Eye (tissue), 1 donor: ENCODE results near the gene CLASP1.
"Not testable (repeated sequence)": the region's sequence is repeated elsewhere in the genome, so short reads cannot be mapped to it uniquely, and the experiment has no call there.

Experiments
- DNase-seq: peaks from one replicate; pipeline ENCODE4 v3.0.0-alpha.2; 2015

Gene CLASP1

DNA sequence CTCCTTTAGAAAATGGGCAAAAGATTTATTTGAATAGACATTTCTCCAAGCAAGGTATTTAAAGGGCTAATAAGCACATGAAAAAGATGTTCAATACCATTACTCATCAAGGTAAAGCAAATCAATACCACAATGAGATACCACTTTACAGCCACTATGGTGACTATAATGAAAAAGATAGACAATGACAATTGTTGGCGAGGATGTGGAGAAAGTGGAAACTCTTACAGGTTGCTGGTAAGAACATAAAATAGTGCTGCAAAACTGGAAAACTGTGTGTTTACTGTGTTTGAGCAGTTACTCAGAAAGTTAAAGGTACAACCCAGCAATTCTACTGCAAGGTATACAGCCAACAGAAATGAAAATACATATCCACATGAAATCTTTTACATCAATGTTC, 150.5 kb downstream of the CLASP1 start:
- no peak for DNase-seq

DNA sequence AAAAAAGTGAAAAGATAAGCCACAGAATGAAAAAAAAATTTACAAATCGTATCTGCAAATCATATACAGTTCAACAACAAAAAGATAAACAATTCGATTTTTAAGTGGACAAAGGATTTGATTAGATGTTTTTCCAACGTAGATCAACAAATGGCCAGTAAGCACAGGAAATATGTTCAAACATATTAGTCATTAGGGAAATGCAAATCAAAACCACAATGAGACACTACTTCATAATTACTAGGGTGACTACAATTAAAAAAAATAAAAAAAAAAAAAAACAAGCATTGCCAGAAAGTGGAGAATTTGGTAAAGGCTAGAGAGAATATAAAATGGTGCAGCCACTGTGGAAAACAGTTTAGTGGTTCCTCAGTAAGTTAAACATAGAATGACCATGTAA, 156.9 kb downstream of the CLASP1 start:
- no peak for DNase-seq

DNA sequence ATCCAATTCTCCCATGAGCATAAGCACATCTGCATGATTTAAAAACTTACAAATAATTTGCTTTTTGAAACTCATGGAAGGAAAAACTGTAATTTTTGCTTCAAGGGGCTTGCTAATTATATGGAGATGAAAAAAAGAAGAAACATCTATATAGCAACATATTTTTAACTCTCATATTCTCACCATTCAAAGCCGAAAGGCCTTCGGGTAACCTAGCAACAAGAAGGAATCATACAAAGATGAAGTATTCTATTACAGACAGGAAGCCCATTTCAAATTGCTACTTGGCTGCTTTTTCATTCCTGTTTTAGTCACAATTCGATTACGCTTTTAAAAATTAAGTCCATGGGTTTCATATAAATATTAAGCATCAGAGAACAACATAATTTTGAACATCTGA, 157.7 kb downstream of the CLASP1 start:
- DNase-seq: no peak

DNA sequence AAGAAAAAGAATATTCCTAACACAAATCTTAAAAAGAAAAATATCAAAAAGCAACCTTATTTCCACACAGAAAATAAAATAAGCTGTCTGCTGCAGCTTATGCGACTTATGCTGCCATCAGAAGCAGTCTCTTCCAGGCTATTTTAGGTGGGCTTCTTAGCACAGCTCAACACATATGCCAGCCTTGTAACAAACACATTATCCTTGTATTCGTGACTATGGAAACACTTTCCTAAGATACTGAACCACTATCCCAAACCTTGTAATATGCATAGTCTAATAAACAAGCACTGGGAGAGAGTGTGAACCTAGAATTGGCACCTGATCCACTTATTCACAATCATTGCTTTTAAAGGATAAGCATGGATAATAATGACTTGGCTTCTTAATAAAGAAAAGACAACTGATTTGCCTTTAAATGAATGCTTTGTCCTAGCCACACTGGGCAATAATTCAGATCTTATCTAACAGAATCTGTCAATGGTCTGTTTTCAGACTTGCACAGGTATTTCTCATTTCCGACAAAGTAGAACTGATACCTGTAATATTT, 158.6 kb downstream of the CLASP1 start:
- DNase-seq: no peak

DNA sequence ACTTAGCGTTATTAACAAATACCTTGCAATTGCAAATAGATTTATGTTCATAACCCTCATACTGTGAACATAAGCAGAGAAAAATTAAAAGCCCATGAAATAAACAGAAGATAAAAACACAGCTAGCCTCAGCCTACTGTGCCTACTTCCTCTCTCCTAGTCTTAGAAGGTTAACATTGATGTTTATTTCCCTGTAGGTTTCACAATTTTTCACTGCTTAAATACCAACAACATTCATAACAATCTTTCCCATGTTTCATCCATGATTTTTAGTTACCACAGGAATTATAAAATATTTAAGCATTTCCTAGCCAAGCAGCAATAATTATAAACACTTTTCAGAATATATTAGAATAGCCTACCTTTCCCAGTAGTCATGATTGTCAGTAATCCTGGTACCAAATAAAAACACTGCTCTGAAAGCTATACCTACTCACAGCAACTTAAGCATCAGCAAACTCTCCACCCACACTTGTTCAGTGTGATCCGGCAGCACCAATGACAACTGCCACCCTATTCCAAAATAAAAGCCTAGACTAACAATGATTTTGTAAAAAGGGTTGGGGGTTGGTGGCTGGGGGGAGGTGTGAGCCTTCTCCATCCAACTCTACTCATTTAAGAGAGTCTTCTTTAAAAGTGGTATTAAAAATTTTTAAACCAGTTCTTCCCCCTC, 159.2 kb downstream of the CLASP1 start:
- DNase-seq: no peak

DNA sequence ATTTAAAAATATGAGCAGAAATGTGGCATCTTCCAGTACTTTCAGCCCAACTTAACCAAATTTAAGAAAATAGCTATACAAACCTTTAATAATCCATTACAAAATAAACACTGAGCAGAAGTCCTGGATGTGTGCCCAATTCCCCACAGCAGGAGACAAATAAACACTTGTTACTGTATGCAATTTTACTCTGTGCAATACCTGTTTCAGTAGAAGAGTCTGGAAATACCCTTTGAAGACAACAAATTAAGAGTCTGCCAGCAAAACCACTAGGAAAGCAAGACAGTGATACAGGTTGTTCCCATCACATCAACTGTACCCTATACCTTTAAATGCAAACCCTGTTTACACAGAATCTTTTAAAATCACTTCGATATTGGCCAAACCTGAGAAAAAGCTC, 160.0 kb downstream of the CLASP1 start:
- no peak for DNase-seq

DNA sequence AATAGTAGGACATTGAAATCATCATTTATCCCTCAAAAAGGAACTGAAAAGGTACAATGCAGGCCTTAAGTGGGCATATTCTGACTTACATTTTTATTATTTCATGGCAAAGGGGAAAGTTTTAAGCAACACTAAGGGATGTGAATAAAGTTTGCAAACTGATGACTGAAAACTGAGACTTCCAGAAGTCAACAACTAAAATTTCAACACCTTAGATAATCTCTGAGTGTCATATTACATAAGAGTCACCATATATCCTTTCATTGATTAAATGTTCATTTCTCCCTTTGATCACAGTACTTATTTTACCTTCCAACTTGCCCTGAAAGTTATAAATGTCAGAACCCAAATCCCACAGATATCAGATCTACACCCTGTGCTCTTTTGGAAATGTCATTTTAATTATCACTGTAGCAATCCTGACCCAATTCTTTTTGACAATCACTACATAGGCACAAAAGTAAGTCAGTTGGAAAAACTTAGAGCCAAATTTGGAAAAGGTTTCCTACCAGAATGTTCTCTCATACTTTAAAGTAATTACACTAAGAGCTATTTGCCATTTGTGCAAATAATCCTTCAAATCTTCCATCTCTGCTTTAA, 163.0 kb downstream of the CLASP1 start:
- DNase-seq: peak; percentile 75

DNA sequence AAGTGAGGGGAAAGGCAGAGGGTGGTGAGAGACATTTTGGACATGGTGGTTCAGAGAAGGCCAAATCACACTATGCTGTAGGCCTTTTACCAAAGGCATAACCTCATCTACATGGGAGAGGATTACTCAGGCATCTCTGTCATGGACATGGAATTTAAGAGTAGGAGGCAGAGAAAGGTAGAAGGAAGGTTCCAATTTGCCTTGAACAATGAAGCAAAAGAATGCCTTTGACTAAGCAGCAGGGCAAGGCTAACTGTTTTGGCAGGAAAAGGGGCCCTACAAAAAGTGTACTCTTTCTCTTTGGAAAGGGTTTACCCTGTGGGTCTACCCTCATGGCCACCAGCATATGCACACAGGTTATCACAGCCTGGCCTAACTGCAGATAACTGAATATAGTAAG, 164.2 kb downstream of the CLASP1 start:
- no peak for DNase-seq

DNA sequence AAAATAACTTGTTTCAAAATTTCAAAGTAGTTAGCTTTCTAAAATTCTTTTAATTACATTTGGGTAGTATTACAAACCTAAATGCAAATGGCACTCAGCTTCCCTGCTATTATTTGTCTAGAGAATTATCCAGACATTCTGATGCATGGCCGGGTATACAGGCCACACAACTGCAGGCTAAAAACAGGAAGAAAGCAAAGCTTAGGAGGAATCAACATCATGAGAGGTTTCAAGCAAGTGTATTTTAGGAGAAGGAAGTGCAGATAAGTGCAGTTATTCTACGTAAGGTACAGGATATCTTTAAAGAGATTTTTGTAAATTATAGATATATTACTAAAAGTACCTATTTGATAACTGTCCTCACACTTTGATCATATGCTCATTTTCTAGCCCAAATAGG, 165.4 kb downstream of the CLASP1 start:
- DNase-seq: no peak

DNA sequence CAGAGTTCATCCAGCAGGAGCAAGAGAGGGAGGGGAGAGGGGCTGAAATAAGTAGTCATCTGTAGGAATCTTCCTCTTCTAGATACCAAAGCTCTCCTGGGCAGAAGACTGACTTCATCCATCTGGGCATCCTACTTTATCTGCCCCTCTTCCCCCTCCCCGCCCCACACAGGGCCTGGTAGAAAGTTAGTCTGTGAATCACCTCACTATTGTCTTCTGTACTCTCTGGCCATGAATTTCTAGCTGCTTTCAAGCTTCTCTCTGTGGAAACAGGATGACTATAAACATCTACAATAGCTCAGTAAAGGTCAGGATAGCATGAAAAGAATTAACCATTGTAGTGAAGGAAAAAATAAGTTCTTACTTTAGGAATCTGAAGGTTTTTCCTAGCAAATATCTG, 166.2 kb downstream of the CLASP1 start:
- no peak for DNase-seq

DNA sequence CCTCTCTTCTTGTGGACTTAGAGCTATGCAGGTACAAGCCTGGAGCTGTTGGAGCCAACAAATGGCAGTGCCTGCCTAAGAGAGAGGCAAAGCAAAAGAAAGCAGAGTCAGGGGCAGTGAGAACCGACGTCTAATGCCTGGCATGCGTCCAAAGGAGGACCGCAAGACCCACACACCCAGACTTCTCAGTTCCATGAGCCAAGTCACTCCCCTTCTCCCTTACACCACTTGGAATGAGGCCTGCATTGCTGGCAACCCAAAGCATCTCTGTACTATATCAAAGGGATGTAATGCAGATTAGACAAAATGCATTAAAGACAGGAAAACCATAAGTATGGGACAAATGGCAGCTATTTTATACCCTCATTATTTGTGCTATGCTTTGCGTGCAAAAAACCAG, 168.4 kb downstream of the CLASP1 start:
- peak; percentile 66 for DNase-seq

DNA sequence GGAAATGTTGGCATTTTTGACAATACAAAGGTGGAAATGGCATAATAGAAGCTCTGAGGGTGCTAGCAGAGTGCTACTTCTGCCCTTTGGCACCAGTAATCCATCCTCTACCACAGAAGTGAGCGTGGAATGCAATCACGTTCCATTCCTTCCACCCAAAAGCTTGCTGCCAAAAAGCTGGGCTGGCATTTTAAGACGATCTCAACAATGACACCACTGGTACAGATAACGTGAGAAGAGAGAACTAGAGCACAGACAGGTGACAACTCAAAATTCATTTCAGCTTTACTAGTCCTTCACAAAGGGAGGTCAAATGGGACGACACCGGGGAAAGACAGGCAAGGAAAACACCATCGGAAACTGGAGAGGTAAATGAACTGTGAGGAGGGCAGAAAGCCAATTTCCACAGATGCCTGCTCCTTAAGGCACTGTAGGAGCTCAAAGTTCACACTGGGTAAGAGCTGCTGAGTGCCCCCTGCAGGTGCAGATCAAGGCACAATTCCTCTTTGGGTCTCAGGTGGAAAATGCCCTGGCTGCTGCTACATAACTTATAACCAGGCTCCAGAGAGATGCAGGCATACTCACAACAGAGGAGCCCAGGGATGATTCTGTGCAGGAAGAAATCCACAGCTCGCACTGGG, 169.3 kb downstream of the CLASP1 start:
- peak; percentile 35 for DNase-seq

DNA sequence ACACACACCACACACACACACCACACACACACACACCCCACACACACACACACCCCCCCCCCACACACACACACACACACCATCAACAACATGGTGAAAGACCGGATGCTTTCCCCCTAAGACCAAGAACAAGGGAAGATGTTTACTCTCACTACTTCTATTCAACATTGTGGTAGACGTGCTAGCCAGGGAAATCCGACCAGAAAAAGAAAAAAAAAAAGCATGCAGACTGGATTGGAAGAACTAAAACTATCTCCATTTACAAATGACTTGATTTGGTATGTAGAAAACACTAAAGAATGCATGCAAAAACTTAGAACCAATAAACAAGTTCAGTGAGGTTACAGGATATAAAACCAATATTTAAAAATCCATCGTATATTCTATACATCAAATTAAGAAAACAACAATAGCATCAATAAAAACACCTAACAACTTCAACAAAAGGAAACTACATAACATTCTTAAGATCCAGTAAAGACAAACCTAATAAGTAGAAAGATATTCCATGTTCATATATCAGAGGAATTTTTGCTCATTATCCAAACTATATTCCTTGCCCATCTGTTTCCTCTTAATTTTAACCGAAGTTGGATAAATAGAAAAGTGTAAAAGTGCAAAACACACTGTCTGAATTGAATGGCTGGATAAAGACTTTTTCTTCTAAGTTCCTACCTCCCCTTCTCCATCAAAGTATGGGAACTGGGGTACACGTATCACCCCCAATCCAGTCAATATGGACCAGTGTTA, 170.1 kb downstream of the CLASP1 start:
- DNase-seq: peak; percentile 29

DNA sequence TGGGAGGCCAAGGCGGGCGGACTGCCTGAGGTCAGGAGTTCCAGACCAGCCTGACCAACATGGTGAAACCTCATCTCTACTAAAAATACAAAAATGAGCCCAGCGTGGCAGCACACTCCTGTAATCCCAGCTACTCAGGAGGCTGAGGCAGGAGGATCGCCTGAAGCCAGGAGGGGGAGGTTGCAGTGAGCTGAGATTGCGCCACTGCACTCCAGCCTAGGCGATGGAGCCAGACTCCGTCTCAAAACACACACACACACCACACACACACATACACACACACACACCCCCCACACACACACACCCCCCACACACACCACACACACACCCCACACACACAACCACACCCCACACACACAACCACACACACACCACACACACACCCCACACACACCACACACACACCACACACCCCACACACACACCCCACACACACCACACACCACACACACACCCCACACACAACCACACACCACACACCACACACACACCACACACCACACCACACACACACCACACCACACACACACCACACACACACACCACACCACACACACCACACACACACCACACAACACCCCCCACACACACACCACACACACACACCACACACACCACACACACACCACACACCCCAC, 170.8 kb downstream of the CLASP1 start:
- not testable (repeated sequence) for DNase-seq

DNA sequence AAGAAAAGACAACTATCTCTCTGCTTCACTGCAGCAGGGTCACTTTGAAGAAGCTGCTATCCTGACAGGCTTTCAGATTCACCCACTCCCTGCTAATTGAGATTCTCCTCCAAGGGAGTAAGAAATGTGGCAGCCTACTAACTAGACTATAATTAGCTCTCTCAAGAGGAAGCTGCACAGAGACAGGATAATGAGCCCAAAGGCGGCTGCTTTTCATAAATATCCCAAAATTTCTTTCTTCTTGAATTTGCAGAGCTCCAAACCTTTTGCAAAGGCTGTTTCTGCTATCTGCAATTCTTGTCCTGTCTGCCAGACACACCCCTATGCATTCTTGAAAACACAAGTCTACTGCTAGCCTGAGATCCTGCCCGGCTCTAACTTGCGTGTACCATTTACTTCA, 172.6 kb downstream of the CLASP1 start:
- DNase-seq: peak; percentile 51

DNA sequence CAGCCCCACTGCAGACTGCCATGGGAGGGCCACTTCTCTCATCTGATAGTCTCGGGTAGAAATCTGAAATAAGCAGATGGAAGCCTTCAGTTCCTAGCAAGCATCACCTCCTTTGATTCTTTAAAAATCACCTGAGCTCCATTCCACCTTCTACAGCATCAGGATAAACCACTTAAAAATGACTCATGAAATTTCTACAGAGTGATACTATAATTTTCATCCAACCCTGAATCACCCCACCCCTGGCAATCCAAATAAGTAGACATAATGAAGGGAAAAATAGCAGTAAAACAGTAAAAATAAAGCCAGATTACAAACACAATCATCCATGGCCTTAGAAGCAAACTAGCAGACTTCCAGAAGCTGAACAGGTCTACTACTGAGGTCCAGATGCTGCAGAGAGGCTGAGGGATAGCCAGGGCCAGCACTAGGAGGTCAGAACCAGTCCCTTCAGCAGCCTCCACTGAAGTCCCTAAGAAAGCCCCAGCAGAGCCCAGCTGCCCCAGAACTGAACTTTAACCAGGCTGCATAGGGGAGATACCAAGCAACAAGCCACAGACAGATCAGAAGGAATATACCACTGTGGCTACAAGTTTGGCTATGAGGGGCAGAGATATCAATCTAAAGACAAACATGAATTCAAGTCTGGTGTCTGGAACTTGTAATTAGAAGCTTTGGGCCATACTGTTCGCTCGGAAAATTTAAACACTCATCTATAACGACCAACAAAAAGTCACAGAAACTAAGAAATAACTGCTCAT, 173.3 kb downstream of the CLASP1 start:
- no peak for DNase-seq

DNA sequence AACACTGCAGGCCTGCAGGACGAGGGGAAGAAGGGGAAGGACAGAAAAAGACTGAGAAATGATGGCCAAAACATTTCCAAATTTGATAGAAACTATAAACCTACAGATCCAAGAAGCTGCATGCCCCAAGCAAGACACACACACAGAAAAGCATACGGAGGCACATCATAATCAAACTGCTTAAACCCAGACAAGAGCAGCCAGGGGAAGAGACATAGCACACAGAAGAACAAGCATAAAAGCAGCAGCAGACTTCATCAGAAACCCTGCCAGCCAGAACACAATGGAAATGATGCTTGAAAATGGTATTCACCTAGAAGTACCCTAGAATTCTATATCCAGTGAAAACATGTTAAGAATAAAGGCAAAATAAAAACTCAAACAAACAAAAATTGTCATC, 175.8 kb downstream of the CLASP1 start:
- DNase-seq: no peak

DNA sequence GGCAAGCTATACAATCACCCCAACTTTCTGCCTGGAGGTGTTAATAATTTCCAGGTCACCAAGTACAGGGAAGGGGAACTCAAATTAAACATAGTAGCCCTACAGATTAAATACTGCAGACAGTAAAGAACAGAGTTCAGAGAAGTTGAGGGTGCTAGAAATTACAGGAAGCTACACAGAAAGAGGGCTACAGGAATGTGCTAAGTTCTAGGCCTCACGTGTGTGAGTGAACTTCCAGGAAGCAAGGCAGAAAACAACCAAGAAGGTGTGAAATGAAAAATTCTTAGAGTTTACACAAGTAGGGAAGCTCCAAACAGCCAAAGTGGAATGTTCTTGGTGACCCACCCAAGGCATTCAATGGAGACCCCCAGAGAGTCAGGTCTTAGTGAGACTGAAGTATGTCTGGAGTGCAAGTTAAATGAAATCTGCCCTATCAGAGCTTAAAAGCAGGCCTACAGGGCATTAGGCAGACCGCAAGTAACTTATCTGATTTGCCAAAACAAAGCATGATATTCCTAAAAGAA, 176.7 kb downstream of the CLASP1 start:
- DNase-seq: no peak

DNA sequence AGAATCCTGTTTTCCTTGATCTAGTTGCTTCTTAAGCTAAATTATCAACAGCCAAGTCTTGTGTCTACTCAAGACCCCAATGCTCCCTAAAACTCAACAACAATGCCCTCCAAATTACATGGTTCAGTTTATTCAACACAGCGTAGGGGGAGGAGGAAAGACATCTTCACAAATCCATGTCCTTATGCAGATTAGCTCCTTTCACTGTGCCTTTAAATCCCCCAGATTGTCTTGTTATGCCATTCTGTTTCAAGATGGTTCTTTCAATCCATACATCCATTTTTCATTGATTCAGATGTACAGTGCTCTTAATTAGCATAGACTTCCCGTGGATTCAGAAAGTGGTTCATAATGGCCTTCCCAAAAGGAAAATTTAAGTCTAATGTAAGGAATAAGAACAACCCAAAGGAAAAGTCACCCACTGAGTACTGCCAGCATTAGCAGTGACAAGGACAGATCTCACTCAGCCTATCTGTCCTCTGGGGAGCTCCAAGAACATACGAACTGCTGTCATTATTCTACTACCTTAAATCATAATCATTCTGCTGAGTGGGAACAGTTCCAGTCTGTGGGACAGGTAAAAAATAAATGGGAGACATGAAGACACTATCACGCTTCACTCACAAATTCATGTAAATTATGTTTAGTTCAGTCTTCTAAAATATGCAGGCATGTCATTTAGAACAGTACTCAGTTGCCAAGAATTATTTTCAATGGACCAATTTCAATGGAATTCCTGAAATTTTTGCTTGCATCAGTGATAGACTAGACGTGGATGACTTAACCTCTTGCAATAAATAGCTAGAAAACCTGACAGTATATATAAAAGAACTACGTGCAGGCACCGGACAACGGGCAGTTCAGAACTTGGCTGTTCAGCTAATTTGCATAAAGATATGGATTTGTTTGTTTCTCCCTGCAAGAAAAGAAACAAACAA, 177.5 kb downstream of the CLASP1 start:
- no peak for DNase-seq

DNA sequence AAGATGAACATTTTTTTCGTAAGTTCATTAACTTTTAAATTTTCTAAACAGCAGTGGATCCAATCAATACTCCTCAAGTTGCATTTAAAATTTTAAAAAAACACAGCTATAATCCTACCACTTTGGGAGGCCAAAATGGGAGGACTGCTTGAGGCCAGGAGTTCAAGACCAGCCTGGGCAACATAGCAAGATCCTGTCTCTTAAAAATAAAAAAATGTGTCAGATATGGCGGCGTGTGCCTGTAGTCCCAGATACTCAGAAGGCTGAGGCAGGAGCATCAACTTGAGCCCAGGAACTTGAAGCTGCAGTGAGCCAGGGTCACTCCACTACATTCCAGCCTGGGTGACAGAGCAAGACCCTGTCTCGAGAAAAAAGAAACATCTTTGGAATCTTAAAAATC, 178.3 kb downstream of the CLASP1 start:
- no peak for DNase-seq

DNA sequence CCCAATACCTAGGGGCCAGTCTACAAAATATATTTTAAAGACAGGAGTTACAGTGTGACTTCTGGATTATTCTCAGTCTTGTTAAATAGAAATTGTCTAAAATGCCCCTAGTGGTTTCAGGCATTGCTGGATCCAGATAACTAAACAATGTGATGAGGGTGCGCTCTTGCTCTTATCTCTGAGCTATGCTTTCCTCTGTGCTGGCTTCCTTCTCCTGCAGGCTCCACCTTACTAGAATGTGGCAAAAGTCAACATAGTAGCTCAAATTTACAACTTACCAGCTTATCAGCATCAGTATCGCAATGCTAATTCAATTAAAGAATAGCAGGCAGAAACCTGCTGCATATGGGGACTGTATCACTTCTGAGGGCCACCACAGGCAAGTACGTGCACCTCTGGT, 179.9 kb downstream of the CLASP1 start:
- DNase-seq: no peak
